Hepatocyte (in vitro differentiated cells): ENCODE results near the gene ANO4.

Experiments used
- CTCF ChIP-seq: fragments of 200-600 bp; sonication (generic); IDR thresholded peaks from 2 replicates; pipeline ENCODE4 v1.5.1; 2016; ENCODE audit warnings: antibody characterized with exemption, mild to moderate bottlenecking; ENCODE audit not compliant: poor library complexity
- EZH2 ChIP-seq: fragments of 200-600 bp; sonication (generic); IDR thresholded peaks from 2 replicates; pipeline ENCODE4 v1.6.1; 2016; ENCODE audit warnings: antibody characterized with exemption, mild to moderate bottlenecking, borderline replicate concordance

GRCh38 chr12:100862676-100863075 lies 68.1 kb downstream of the ANO4 start:
- TF ChIP-seq CTCF = no peak
- TF ChIP-seq EZH2 = no peak
